Measurements from ENCODE around the gene MEP1B.

The MEP1B gene

GRCh38 chr18:32257084-32257785 is 67.4 kb downstream of the MEP1B start:
- no peak for TF ChIP-seq POLR2AphosphoS5 (IDR thresholded peaks at IDR 0.05; ENCODE audit: low read depth, low read length)
- TF ChIP-seq FOXP2 (optimal IDR thresholded peaks at IDR 0.05; ENCODE audit: borderline replicate concordance, extremely low read depth, extremely low read length, insufficient read depth): no peak
- TF ChIP-seq TAF1 (IDR thresholded peaks at IDR 0.05; ENCODE audit: borderline replicate concordance, insufficient read depth, low read length): no peak
- no peak for TF ChIP-seq REST (IDR thresholded peaks at IDR 0.05; ENCODE audit: insufficient read depth in 1 of 2, low read depth in 2 of 2, low read length in 2 of 2)
- TF ChIP-seq SIN3A (IDR thresholded peaks at IDR 0.05; ENCODE audit: borderline replicate concordance, insufficient read depth, low read length): no peak

GRCh38 chr18:32258148-32258547 is 68.3 kb downstream of the MEP1B start:
- TF ChIP-seq REST (IDR thresholded peaks at IDR 0.05; ENCODE audit: insufficient read depth in 1 of 2, low read depth in 2 of 2, low read length in 2 of 2) (no peak), SIN3A (IDR thresholded peaks at IDR 0.05; ENCODE audit: borderline replicate concordance, insufficient read depth, low read length) (no peak), TAF1 (IDR thresholded peaks at IDR 0.05; ENCODE audit: borderline replicate concordance, insufficient read depth, low read length) (no peak), POLR2AphosphoS5 (IDR thresholded peaks at IDR 0.05; ENCODE audit: low read depth, low read length) (no peak), FOXP2 (optimal IDR thresholded peaks at IDR 0.05; ENCODE audit: borderline replicate concordance, extremely low read depth, extremely low read length, insufficient read depth) (no peak)

- no peak for TF ChIP-seq POLR2AphosphoS5 (IDR thresholded peaks at IDR 0.05; ENCODE audit: low read depth, low read length)
- TF ChIP-seq SIN3A (IDR thresholded peaks at IDR 0.05; ENCODE audit: borderline replicate concordance, insufficient read depth, low read length): no peak
- no peak for TF ChIP-seq TAF1 (IDR thresholded peaks at IDR 0.05; ENCODE audit: borderline replicate concordance, insufficient read depth, low read length)
- no peak for TF ChIP-seq REST (IDR thresholded peaks at IDR 0.05; ENCODE audit: insufficient read depth in 1 of 2, low read depth in 2 of 2, low read length in 2 of 2)
- TF ChIP-seq FOXP2 (optimal IDR thresholded peaks at IDR 0.05; ENCODE audit: borderline replicate concordance, extremely low read depth, extremely low read length, insufficient read depth): no peak
These were observed 68.8 kb downstream of the MEP1B start for GRCh38 chr18:32258558-32259204.

- TF ChIP-seq TAF1 (IDR thresholded peaks at IDR 0.05; ENCODE audit: borderline replicate concordance, insufficient read depth, low read length) (no peak), POLR2AphosphoS5 (IDR thresholded peaks at IDR 0.05; ENCODE audit: low read depth, low read length) (no peak), SIN3A (IDR thresholded peaks at IDR 0.05; ENCODE audit: borderline replicate concordance, insufficient read depth, low read length) (no peak), REST (IDR thresholded peaks at IDR 0.05; ENCODE audit: insufficient read depth in 1 of 2, low read depth in 2 of 2, low read length in 2 of 2) (no peak), FOXP2 (optimal IDR thresholded peaks at IDR 0.05; ENCODE audit: borderline replicate concordance, extremely low read depth, extremely low read length, insufficient read depth) (no peak)
These were observed 69.7 kb downstream of the MEP1B start for GRCh38 chr18:32259553-32259952.
